GF-D8 (cell line): ENCODE results near the gene AKR1C3.
"Not testable (repeated sequence)": the region's sequence is repeated elsewhere in the genome, so short reads cannot be mapped to it uniquely, and the experiment has no call there.

ENCODE experiments used
- DNase-seq: peaks from one replicate; lab custom pipeline; 2025; lab: John Stamatoyannopoulos, UW

Gene AKR1C3

DNA sequence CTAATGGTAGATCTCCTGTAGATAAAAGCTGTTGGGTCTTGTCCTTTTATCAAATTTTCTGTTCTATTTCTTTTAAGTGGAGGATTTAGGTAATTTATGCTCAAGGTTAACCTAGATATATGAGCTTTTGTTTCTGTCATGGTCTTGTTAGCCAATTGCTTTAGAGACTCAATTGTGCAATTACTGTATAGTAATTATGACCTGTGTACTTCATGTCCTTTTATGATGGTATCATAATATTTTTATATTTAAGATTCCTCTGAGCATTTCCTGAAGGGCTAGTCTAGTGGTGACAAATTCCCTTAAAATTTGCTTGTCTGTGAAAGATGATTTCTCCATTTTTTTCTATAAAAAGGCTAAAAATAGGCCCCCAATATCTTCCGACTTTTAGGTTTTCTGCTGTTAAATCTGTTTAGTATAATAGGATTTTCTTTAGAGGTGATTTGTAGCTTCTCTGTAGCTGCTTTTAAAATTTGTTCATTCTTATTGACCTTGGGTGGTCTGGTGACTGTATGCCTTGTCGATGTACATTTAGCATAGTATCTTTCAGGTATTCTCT lies 5.4 kb upstream of the AKR1C3 start:
- no peak for DNase-seq

DNA sequence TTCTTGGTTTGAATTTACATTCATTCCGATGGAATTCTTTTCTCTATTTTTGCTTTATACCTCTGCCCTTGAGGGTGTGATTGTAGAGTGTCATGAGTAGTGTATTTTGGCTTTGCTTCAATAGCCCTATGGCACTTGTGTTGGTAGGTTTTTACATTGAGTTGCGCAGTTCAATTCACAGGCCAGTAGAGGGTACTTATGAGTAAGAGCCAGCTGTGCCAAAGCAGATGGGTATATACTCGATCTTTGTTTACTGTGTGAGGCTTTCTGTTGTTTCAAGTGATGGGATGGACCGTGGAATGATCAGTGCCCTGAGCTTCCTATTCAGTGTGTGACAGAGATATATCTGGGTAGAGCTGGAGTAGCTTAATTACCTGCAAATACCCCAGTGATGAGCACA lies 4.3 kb upstream of the AKR1C3 start:
- no peak for DNase-seq

DNA sequence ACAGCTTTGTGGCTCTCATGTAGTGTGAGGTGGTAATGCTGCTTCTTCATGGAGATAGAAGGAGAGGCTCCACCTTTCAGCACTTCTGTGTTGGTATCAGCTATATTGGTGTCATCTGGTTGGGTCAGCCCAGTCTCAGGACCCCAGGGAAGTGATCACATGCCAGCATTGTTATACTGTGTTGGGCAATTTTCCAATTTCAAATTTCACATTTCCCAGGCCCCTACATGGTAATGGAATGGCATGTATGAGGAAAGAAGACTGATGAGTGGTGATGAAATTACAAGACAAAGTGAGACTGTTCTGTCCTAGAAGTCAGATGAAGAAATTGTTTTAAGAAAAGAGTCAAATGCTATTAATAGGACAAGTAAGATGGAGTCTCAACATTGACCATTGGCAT lies 3.7 kb upstream of the AKR1C3 start:
- DNase-seq: no peak

DNA sequence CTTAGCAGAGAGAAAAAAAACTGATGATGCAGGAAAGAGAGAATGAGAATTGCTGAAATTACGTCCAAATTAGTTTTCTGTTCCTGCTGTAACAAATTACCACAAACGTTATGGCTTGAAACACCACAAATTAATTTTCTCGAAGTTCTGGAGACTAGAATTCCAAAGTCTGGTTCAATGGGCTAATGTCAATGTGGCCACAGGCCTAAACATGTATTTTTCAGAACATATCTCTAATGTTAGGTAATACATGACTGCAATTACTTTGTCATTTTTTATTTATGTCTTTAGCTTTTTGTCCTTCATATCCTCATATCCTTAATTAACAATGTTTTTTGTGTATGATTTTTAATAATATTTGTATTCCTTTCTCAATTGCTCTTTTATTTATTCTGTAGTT lies 3.0 kb upstream of the AKR1C3 start:
- DNase-seq: no peak

DNA sequence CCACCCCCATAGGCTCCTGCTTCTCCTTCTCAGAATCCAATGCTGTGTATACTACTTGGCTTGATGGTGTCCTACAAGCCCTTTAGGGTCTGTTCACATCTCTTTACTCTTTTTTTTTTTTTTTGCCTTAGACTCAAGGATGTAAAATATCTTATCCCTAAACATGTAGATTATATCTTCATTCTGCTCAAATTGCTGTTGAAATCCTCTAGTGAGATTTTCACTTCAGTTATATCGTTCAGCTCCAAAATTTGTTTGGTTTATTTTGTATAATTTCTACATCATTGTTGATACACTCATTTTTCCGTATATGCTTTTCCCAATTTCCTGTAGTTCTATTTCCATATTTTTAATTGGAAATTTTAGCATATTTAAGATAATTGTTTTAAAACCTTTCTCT lies 1.8 kb upstream of the AKR1C3 start:
- DNase-seq: no peak

DNA sequence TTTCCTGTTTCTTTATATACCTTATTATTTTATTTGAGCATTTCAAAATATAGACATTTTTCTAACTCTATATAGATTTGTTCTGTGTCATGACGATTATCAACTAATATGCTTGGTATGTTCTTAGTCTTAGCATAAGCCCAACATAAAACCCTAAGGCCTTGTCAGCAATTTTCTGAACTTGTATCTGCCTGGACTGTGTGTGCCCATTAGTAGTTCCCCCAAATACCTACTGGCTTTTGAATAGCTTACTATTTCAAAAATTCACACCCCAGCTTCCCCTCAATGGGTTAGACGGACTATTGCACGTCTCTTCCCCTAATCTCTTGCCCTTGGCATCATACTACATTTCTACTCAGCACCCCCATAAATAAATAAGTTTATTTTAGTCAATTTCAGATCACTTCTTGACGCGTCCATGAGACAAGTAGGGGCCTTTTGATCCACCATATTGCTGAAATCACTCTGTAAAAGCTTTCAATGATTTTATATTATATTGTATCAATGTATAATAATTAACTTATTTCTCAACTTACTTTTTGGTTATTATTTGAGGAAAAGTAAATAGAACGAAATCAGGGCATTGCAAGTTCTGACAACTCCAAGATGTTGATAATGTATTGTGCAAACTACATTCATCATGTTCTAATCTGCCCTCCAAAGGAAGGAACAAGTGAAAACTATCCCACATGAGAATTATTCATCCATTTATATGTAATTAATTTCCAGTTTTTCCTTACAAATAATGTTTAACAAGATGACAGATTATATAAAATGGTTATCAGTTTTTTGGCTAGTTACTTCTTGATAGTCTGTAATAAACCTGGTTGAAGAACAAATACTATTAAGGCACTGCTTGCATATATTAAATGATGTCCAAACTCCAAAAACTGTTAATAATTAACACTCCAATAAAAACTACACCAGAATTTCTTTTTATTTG lies 1.1 kb upstream of the AKR1C3 start:
- no peak for DNase-seq

DNA sequence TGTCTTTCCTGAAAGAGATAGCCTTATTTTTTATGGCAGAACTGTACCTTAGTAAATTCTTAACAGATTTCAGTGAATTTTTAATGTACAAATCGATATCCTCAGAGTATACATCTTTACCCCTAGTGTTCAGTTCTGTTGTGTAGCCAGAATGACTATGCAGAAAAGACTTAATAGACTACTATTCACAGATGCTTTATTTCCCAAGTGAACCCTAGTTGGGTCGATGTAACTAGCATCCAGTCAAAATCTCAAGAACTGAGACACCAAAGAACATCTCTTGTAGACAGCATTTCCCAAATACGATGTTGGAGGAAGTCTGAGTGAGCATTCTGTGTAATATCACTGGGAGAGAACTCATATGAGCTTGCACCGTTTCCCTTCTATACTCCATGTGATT lies 1.5 kb downstream of the AKR1C3 start:
- DNase-seq: no peak

DNA sequence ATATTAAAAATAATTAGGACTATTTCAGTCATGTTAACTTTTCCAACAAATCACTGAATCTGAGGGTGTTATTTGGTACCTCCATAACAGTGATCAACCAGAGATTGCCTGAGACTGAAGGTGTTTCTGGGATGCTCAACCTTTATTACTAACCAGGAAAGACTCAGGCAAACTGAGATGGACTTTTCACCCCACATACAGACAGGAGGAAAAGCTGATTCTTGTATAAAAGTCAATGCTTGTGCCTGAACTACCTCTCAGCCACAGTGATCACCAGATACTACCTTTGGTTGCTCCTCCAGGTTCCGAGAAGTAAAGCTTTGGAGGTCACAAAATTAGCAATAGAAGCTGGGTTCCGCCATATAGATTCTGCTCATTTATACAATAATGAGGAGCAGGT lies 1.9 kb downstream of the AKR1C3 start:
- no peak for DNase-seq

DNA sequence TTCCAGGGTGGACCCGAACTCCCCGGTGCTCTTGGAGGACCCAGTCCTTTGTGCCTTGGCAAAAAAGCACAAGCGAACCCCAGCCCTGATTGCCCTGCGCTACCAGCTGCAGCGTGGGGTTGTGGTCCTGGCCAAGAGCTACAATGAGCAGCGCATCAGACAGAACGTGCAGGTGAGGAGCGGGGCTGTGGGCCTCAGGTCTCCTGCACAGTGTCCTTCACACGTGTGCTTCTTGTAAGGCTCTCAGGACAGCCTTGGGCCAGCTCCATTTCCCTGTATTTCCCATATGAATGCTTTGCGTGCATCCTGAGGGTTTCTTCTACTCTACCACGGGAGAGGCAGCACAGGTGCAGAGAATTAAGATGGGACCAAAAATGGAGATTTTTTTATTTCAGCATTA lies 8.3 kb downstream of the AKR1C3 start:
- not testable (repeated sequence) for DNase-seq

DNA sequence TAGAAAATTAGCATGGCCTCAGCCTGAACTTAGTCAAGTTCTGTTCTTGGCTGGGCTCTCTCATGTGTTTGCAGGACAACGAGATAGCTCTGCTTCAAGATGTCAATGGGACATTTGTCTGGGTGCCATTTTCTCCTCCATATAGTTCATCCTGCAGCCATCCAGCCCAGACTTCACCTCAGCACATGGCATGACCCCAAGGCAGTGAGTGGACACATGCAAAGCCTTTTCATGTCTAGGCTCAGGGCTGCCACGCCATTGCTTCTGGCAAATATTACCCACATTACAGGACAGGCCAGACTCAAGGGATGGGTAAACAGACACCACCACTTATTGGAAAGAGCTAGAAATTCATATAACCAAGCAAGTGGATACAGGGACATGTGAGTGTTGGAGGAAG lies 9.3 kb downstream of the AKR1C3 start:
- DNase-seq: no peak

DNA sequence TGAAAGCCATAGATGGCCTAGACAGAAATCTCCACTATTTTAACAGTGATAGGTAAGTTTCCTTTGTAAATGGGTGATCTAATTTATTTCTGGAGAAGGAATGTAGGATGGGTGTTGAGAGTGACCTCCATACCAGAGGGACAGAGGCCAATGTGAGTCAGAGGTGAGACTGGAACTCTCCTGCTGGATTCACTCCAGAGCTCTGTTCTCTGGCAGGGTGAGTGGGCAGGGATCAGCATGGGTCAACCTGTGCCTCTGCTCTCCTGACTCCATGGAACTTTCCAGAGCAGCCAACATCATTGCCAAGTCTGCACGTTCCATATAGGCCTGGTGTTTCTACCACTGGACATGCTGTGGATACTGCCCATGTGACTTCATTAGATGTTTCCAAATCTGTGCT lies 11.4 kb downstream of the AKR1C3 start:
- no peak for DNase-seq

DNA sequence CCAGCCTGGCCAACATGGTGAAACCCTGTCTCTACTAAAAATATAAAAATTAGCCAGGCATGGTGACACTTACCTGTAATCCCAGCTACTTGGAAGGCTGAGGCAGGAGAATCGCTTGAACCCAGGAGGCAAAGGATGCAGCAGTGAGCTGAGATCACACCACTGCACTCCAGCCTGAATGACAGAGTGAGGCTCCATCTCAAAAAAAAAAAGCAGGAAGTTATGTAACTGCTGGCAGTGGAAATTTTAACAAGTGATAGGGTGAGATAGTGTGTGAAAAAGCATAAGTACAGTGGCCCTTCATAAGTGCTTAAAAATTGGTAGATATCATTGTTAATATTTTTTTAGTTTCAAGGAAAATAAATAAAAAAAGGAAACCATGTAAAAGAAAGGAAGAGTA lies 12.3 kb downstream of the AKR1C3 start:
- no peak for DNase-seq

DNA sequence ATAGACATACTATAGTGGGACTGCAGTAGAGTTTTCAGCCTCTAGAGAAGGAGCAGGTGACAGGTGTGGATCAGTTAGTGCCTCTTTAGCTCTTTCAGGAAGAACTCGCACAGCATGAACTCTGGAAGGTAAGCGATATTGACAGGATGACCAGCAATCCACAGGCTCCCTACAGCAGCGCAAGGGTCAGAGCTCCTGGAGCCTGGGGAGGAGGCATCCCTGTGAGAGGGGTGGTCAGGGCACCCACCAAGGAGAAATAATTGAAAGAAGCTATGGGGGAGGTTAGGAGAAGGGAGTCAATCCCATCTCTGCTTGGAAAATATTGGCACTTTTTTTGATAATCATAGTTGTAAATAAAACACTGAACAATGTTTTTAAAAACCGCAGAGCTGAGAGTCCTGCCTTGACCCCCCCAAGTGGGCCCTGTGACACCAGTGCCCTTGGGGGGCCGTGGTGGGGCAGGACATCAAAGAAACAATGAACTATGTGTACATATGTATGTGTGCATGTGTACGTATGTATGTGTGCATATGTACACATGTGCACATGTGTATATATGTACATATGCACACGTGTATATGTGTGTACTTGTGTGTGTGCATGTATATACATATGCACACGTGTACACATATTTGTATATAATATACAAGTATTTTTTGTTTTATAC lies 13.8 kb downstream of the AKR1C3 start:
- no peak for DNase-seq

DNA sequence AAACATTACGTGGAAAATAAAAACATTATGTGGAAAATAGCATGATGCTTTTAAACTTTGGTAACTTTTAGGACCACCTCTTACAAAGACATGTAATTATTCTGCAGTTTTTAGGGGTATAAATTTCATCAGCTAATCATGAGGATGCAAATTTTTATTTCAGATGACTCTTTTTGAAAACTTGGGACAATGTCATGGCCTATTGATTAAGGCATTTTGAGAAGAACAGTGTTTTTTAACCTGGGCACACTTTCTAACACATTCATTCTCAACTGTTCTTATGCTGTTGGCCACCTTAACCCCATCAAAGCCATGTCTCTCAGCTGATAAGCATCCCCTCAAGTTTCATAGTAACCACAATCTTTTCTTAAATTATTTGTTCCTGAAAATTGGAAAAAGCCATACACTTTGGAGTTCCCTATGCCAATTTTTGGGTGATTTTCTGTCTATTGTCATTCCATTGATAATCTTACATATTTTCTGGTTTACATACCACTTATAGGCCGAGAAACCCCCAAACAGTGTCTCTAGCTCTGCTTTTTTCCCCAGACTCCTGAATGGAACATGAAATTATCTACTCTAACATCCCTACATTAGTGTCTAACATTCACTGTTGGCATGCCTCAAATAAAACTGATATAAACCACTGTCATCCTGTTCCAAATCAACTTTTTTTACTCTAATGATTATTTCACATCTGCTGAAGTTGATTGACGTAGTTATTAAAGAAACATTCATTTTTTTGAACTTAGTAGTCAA lies 14.6 kb downstream of the AKR1C3 start:
- DNase-seq: no peak

DNA sequence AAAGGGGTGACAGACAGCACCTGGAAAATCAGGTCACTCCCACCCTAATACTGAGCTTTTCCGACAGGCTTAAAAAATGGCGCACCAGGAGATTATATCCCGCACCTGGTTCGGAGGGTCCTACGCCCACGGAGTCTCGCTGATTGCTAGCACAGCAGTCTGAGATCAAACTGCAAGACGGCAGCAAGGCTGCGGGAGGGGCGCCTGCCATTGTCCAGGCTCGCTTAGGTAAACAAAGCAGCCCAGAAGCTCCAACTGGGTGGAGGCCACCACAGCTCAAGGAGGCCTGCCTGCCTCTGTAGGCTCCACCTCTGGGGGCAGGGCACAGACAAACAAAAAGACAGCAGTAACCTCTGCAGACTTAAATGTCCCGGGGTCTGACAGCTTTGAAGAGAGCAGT lies 15.6 kb downstream of the AKR1C3 start:
- DNase-seq: not testable (repeated sequence)

DNA sequence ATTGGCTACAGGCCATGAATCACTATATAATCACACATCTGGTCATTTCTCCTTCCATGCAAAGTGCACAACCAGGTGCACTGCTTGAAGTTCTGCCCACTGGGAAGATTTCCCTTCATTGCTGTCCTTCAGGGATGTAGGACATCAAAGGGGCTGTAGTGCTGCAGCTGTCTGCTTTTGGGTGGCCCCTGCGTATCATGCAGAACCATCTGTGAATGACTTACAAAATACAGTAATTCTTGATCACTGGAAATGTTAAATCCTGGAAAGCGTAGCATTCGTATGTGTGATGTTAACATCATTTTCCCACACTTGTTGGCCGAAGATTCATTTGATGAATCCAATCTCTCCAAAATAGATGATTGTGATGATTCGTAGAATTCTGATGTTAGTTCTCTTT lies 22.4 kb downstream of the AKR1C3 start:
- DNase-seq: no peak

DNA sequence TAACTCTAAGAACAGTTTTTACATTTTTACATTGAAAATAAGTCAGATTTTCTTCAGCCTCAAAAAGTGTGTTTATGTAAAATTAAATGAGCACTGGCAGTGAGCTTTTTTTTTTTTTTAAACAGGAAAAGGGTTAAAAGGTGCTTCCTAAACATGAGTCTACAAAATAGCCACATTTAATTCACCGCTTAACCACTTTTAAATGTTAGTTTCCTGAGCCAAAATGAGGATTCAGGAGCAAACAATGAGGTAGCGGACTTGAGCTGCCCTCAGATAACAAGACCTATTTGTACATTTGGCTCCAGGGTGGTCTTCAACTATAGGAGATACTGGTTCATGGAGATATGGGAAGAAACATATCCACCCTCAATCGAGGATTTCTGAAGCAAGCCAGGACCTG lies 22.8 kb downstream of the AKR1C3 start:
- no peak for DNase-seq

DNA sequence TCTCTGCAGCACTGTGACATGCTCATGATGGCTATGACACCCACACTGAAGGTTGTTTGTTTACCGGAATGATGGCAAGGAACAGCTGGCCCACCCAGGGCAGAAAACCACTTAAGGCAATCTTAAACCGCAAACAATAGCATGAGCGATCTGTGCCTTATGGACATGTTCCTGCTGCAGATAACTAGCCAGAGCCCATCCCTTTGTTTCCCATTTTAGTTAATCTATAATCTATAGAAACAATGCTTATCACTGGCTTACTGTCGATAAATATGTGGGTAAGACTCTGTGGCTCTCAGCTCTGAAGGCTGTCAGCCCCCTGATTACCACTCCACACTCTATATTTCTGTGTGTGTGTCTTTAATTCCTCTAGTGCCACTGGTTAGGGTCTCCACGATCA lies 25.8 kb downstream of the AKR1C3 start:
- DNase-seq: not testable (repeated sequence)

DNA sequence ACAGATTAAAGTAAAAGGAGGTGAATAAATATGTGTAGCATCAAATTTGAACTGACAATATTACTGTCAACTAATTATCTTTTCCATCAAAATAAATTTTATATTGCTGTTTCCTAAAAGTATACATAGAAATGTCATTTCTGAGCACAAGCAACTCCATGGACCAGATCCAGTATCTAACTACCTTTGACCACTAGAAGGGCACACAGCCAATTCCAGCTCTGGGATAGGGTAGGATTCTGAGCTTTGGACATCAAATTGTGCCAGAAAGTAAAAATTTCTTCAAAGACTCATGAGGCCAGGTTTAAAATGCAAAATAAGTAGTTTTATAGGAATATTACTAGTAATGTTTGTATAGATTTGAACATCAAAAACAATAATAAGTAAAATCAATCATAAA lies 29.7 kb downstream of the AKR1C3 start:
- no peak for DNase-seq

DNA sequence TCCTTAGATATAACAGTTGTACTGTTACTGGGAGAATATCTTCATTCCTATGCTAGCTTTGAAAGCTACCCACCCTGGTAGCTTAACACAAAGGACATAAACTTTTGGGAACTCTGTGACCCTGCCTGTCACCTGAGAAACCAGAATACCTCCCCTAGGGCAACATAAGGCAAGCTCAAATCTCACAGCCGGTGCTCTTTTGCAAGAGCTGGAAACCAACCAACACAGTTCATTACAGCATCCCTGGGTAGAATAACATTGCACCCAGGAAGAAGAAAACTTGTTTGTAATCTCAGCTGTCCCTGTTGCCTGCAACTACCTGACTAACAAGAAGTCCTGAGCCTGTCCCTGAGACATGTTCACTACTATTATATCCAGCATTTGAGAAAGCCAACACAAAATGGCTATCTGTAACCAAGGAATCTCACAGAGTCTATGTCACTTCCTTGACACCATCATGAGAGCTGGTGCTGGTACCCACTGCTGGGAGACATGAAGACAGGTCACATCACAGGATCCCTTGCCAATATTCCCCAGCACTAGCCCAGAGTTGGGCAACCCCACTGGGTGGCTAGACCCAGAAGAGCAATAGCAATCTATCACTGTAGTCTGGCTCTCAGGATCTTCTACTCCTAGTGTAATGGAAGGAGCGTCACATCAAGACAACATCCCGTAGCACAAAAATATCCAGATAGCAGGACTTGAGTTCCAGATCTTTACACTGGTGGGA lies 31.3 kb downstream of the AKR1C3 start:
- no peak for DNase-seq

DNA sequence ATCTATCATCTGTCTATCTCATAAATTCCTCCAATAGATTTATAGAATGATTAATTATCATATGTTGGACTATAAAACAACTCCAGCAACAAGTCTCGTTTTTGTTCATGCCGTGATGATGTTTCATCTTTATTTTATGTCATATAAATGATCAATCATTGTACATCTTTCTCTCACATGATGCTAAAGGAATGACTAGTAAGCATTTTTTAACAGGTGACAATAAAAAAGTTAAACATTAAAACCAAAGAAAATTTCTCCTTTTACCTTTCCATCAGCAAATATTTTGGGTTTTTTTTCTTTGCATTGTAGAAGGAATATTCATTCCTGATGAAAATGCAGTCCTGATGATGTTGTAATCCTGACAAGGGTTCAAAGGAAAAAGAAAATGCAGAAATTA lies 41.4 kb downstream of the AKR1C3 start:
- DNase-seq: no peak
